PFSK-1 (cell line): ENCODE measurements around the gene NEU3.

Source experiments
- FOXP2 ChIP-seq: optimal IDR thresholded peaks from 2 replicates; pipeline ENCODE3; 2011; ENCODE audit warnings: borderline replicate concordance, control low read depth, inconsistent platforms; ENCODE audit not compliant: insufficient read depth; ENCODE audit errors: extremely low read length, extremely low read depth
- POLR2AphosphoS5 ChIP-seq: IDR thresholded peaks from 2 replicates; pipeline ENCODE4 v1.6.1; 2012; ENCODE audit warnings: low read depth, mild to moderate bottlenecking, control low read depth, low read length, moderate library complexity
- REST ChIP-seq, 2 experiments: IDR thresholded peaks; 2 replicates each; pipeline versions ENCODE4 v1.6.1 to v1.8.0; 2011 to 2012; ENCODE audit warnings: low read depth in 2 of 2, low read length in 2 of 2, control low read depth in 1 of 2, inconsistent platforms in 1 of 2, mild to moderate bottlenecking in 1 of 2, moderate library complexity in 1 of 2; ENCODE audit not compliant: insufficient read depth in 1 of 2
- SIN3A ChIP-seq: IDR thresholded peaks from 2 replicates; pipeline ENCODE4 v1.6.1; 2012; ENCODE audit warnings: mild to moderate bottlenecking, low read length, moderate library complexity, borderline replicate concordance; ENCODE audit not compliant: insufficient read depth
- TAF1 ChIP-seq: IDR thresholded peaks from 2 replicates; pipeline ENCODE4 v1.6.1; 2012; ENCODE audit warnings: low read length, control low read depth, borderline replicate concordance; ENCODE audit not compliant: insufficient read depth

NEU3 gene

GRCh38 chr11:75000975-75001354, 12.2 kb downstream of the NEU3 start:
- no peak for TF ChIP-seq FOXP2
- no peak for TF ChIP-seq POLR2AphosphoS5
- no peak for TF ChIP-seq REST (IDR thresholded peaks at IDR 0.05; ENCODE audit: insufficient read depth in 1 of 2, low read depth in 2 of 2, low read length in 2 of 2)
- TF ChIP-seq SIN3A = no peak
- no peak for TF ChIP-seq TAF1

DNA sequence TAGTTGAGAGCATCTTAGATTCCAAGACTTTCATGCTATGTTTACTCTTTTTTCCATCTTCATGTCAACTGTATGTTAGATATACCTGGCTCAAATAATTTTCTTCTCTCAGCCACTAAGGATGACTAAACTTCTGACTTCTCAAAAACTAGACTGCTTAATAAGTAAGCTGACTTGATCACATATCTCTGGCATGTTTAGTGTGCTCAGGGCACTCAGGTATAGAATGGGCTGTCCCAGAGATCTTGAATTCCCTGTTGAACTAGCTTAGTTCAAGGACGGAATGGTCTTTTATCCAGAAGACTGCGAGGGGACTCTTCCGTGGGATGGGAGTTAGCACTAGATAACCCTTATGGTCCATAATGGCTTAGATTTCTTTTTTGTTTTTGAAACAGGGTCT, 13.0 kb downstream of the NEU3 start:
- TF ChIP-seq FOXP2 (no peak), POLR2AphosphoS5 (no peak)

DNA sequence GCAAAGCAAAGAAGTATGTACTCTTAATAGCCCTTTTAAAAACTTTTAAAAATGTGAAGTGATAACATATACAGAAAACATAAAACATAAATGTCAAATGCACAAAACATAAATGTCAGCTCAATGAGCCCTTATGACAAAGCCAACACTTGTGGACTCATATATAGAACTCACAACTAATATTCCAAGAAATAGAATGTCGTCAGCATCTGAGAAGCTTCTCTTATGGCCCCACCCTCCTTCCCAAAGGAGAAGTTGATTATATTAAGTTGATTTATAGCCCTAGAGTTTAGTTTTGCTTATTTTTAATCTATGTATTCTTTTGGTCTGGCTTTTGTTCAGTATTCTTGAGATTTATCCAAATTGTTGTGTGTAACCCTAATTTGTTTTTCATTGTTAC, 13.8 kb downstream of the NEU3 start:
- no peak for TF ChIP-seq POLR2AphosphoS5
- no peak for TF ChIP-seq REST (IDR thresholded peaks at IDR 0.05; ENCODE audit: insufficient read depth in 1 of 2, low read depth in 2 of 2, low read length in 2 of 2)
- no peak for TF ChIP-seq SIN3A
- TF ChIP-seq TAF1 = no peak
- no peak for TF ChIP-seq FOXP2

- TF ChIP-seq SIN3A (no peak), TAF1 (no peak), POLR2AphosphoS5 (no peak), FOXP2 (no peak), REST (IDR thresholded peaks at IDR 0.05; ENCODE audit: insufficient read depth in 1 of 2, low read depth in 2 of 2, low read length in 2 of 2) (no peak)
These were observed 15.5 kb downstream of the NEU3 start for GRCh38 chr11:75004215-75004614.

GRCh38 chr11:75011357-75011756, 22.6 kb downstream of the NEU3 start:
- TF ChIP-seq FOXP2 (no peak), SIN3A (no peak), TAF1 (no peak), POLR2AphosphoS5 (no peak), REST (IDR thresholded peaks at IDR 0.05; ENCODE audit: insufficient read depth in 1 of 2, low read depth in 2 of 2, low read length in 2 of 2) (no peak)
